Caco-2 (cell line): ENCODE measurements around the gene MAGEB4. TPM values are rescaled to one million over a fixed set of nuclear protein-coding genes. Genes with fewer than 3 reads are reported as not detected.
A peak's percentile ranks its signal among the peaks of the same experiment; 100 is the strongest.

Experiments used
- BruUV-seq: library from RNA; stranded (reverse); fragments of 400-500 nt; replicated peaks from 2 replicates; lab custom pipeline; 2021; lab: Mats Ljungman, UMichigan
- CTCF ChIA-PET: fragments of 300-600 bp; sonication (Branson Sonifier 250); formaldehyde crosslinking; loops from one replicate; lab custom pipeline; 2022; ENCODE audit warnings: antibody characterized with exemption; lab: Charles Lee
- POLR2A ChIA-PET: fragments of 300-600 bp; sonication (Branson Sonifier 250); formaldehyde crosslinking; loops from one replicate; lab custom pipeline; 2022; ENCODE audit warnings: antibody characterized with exemption; lab: Charles Lee
- DNase-seq, 2 experiments: peaks; one replicate each; pipeline versions ENCODE4 v3.0.0 to v3.0.0-alpha.2; 2020 to 2022
- H3K27me3 ChIP-seq: replicated peaks from 2 replicates; pipeline ENCODE4 v1.6.0; 2011; ENCODE audit warnings: low read length; ENCODE audit not compliant: control insufficient read depth, insufficient read depth
- H3K36me3 ChIP-seq: 2 replicates; pipeline ENCODE4 v1.5.1; 2011; ENCODE audit warnings: low read length; ENCODE audit not compliant: control insufficient read depth, insufficient read depth
- H3K4me1 ChIP-seq: fragments of 250-450 bp; sonication (Bioruptor Pico); 2 replicates; pipeline ENCODE4 v1.5.1; 2020; ENCODE audit warnings: mild to moderate bottlenecking
- H3K4me3 ChIP-seq: 2 replicates; pipeline ENCODE4 v1.5.1; 2011; ENCODE audit warnings: low read depth, mild to moderate bottlenecking, control low read depth, low read length
- H3K9me3 ChIP-seq: fragments of 250-450 bp; sonication (Bioruptor Pico); 2 replicates; pipeline ENCODE4 v1.5.1; 2020; ENCODE audit warnings: mild to moderate bottlenecking, moderate library complexity
- H3K27ac Mint-ChIP-seq: one replicate; pipeline ENCODE4 v1.8.0; 2022; ENCODE audit warnings: mixed read lengths; ENCODE audit not compliant: unreplicated experiment
- H3K27me3 Mint-ChIP-seq: one replicate; pipeline ENCODE4 v1.8.0; 2022; ENCODE audit warnings: mixed read lengths; ENCODE audit not compliant: insufficient read depth, unreplicated experiment
- H3K36me3 Mint-ChIP-seq: one replicate; pipeline ENCODE4 v1.8.0; 2022; ENCODE audit warnings: mild to moderate bottlenecking, mixed read lengths; ENCODE audit not compliant: insufficient read depth, unreplicated experiment
- H3K4me1 Mint-ChIP-seq: one replicate; pipeline ENCODE4 v1.8.0; 2022; ENCODE audit warnings: low read depth, mixed read lengths; ENCODE audit not compliant: unreplicated experiment
- H3K4me3 Mint-ChIP-seq: one replicate; pipeline ENCODE4 v1.8.0; 2022; ENCODE audit warnings: mild to moderate bottlenecking, moderate library complexity, mixed read lengths; ENCODE audit not compliant: unreplicated experiment
- H3K9me3 Mint-ChIP-seq: one replicate; pipeline ENCODE4 v1.8.0; 2022; ENCODE audit warnings: mixed read lengths; ENCODE audit not compliant: unreplicated experiment
- CTCF ChIP-seq, 2 experiments: fragments of 200-600 bp in 1 of 2; IDR thresholded peaks; 1 replicate in 1 of 2; 2 replicates in 1 of 2; pipeline versions ENCODE4 v1.5.1 to v1.8.0; 2011 to 2022; ENCODE audit warnings: antibody characterized with exemption in 1 of 2, control low read depth in 1 of 2, inconsistent platforms in 1 of 2, low read depth in 1 of 2, low read length in 1 of 2, mild to moderate bottlenecking in 1 of 2, moderate library complexity in 1 of 2; ENCODE audit not compliant: insufficient read depth in 1 of 2, severe bottlenecking in 1 of 2, unreplicated experiment in 1 of 2
- intact Hi-C: fragments of 100-400 bp; cut with micrococcal nuclease; formaldehyde crosslinking; loops from one replicate; pipeline ENCODE4 v1.10.0; 2022; ENCODE audit not compliant: unreplicated experiment
- total RNA-seq: library from RNA; stranded (reverse); gene quantifications from 2 replicates; pipeline ENCODE4 v1.2.3, GENCODE V29; 2022

MAGEB4 gene
- total RNA-seq, 1 experiment from 2014 or later: not detected

- Mint-ChIP-seq H3K4me1 (no peaks in the 10 kb centered on the region), H3K36me3 (no peaks in the 10 kb centered on the region), H3K9me3 (no peaks in the 10 kb centered on the region), H3K27me3 (no peaks in the 10 kb centered on the region), H3K27ac (no peak overlapping the region), H3K4me3 (no peak overlapping the region)
- BruUV-seq: no TSS peak
- TF ChIP-seq CTCF (IDR thresholded peaks at IDR 0.05; ENCODE audit: insufficient read depth in 1 of 2, low read depth in 1 of 2, low read length in 1 of 2, severe bottlenecking in 1 of 2, unreplicated experiment in 1 of 2): peak in 1 of 2 experiments; percentile 15
- Histone ChIP-seq H3K27me3 (no peaks in the 10 kb centered on the region), H3K4me1 (no peaks in the 10 kb centered on the region), H3K9me3 (no peaks in the 10 kb centered on the region), H3K36me3 (no peaks in the 10 kb centered on the region), H3K4me3 (no peak overlapping the region)
- CTCF ChIA-PET: no interaction called here
- POLR2A ChIA-PET: no interaction called here
- intact Hi-C loops: loop anchor here (1.0 kb wide), 1 partner anchor 229 kb away; no protein-coding TSS in a partner anchor
- peak in 1 of 2 experiments; percentile 0 for DNase-seq
These were observed 33.7 kb downstream of the MAGEB4 start for GRCh38 chrX:30275498-30275897.

GRCh38 chrX:30278365-30278764 lies 36.6 kb downstream of the MAGEB4 start:
- H3K27me3 Mint-ChIP-seq: no peaks in the 10 kb centered on the region
- Histone ChIP-seq H3K4me1 (no peaks in the 10 kb centered on the region), H3K27me3 (no peaks in the 10 kb centered on the region), H3K9me3 (no peaks in the 10 kb centered on the region), H3K36me3 (no peaks in the 10 kb centered on the region), H3K4me3 (no peak overlapping the region)
- no peaks in the 10 kb centered on the region for H3K36me3 Mint-ChIP-seq
- DNase-seq: no peak
- ChIA-PET CTCF (no interaction called here), POLR2A (no interaction called here)
- no peak for TF ChIP-seq CTCF (IDR thresholded peaks at IDR 0.05; ENCODE audit: insufficient read depth in 1 of 2, low read depth in 1 of 2, low read length in 1 of 2, severe bottlenecking in 1 of 2, unreplicated experiment in 1 of 2)
- intact Hi-C loops: no loop called here
- no peak overlapping the region for H3K4me3 Mint-ChIP-seq
- H3K4me1 Mint-ChIP-seq: no peaks in the 10 kb centered on the region
- no peak overlapping the region for H3K27ac Mint-ChIP-seq
- no TSS peak for BruUV-seq
- no peaks in the 10 kb centered on the region for H3K9me3 Mint-ChIP-seq

- Mint-ChIP-seq H3K4me1 (no peaks in the 10 kb centered on the region), H3K27me3 (no peaks in the 10 kb centered on the region), H3K4me3 (no peak overlapping the region), H3K27ac (no peak overlapping the region), H3K36me3 (no peaks in the 10 kb centered on the region), H3K9me3 (no peaks in the 10 kb centered on the region)
- TF ChIP-seq CTCF (IDR thresholded peaks at IDR 0.05; ENCODE audit: insufficient read depth in 1 of 2, low read depth in 1 of 2, low read length in 1 of 2, severe bottlenecking in 1 of 2, unreplicated experiment in 1 of 2): no peak
- no peaks in the 10 kb centered on the region for H3K4me1 ChIP-seq
- H3K9me3 ChIP-seq: no peaks in the 10 kb centered on the region
- POLR2A ChIA-PET: no interaction called here
- intact Hi-C loops: no loop called here
- no peaks in the 10 kb centered on the region for H3K36me3 ChIP-seq
- DNase-seq: no peak
- CTCF ChIA-PET: no interaction called here
- H3K4me3 ChIP-seq: no peak overlapping the region
- BruUV-seq: no TSS peak
- H3K27me3 ChIP-seq: no peaks in the 10 kb centered on the region
These were observed 38.6 kb downstream of the MAGEB4 start for GRCh38 chrX:30280428-30280827.
